Hepatocyte (in vitro differentiated cells): Measurements from ENCODE around the gene IL22RA1. TPM values are rescaled to one million over a fixed set of nuclear protein-coding genes. Genes with fewer than 3 reads are reported as not detected.

Experiments used
- DNase-seq: peaks from one replicate; pipeline ENCODE4 v3.0.0-alpha.2; 2016; ENCODE audit warnings: low spot score
- H2AFZ ChIP-seq: fragments of 200-600 bp; sonication (generic); 2 replicates; pipeline ENCODE4 v1.6.0; 2016; ENCODE audit warnings: antibody characterized with exemption, mild to moderate bottlenecking
- H3K27ac ChIP-seq: fragments of 200-600 bp; sonication (generic); 2 replicates; pipeline ENCODE4 v1.5.1; 2016; ENCODE audit warnings: mild to moderate bottlenecking
- H3K27me3 ChIP-seq: fragments of 200-600 bp; sonication (generic); 2 replicates; pipeline ENCODE4 v1.6.1; 2016
- H3K36me3 ChIP-seq: fragments of 200-600 bp; sonication (generic); replicated peaks from 2 replicates; pipeline ENCODE4 v1.5.1; 2016; ENCODE audit warnings: low read depth; ENCODE audit not compliant: insufficient read depth
- H3K4me1 ChIP-seq: fragments of 200-600 bp; sonication (generic); 2 replicates; pipeline ENCODE4 v1.5.1; 2016; ENCODE audit warnings: mild to moderate bottlenecking, moderate library complexity; ENCODE audit not compliant: insufficient read depth
- H3K4me2 ChIP-seq: fragments of 200-600 bp; sonication (generic); 2 replicates; pipeline ENCODE4 v1.6.0; 2016
- H3K4me3 ChIP-seq: fragments of 200-600 bp; sonication (generic); 2 replicates; pipeline ENCODE4 v1.5.1; 2016; ENCODE audit warnings: mild to moderate bottlenecking
- H3K79me2 ChIP-seq: fragments of 200-600 bp; sonication (generic); 2 replicates; pipeline ENCODE4 v1.6.0; 2017; ENCODE audit warnings: mild to moderate bottlenecking
- H3K9me2 ChIP-seq: fragments of 200-600 bp; sonication (generic); replicated peaks from 2 replicates; pipeline ENCODE4 v1.6.0; 2017; ENCODE audit warnings: mild to moderate bottlenecking; ENCODE audit not compliant: insufficient read depth
- H3K9me3 ChIP-seq: fragments of 200-600 bp; sonication (generic); 2 replicates; pipeline ENCODE4 v1.5.1; 2016; ENCODE audit warnings: low read depth, mild to moderate bottlenecking
- H4K20me1 ChIP-seq: fragments of 200-600 bp; sonication (generic); 2 replicates; pipeline ENCODE4 v1.6.0; 2016; ENCODE audit warnings: mild to moderate bottlenecking; ENCODE audit not compliant: insufficient read depth, poor library complexity, severe bottlenecking
- CTCF ChIP-seq: fragments of 200-600 bp; sonication (generic); IDR thresholded peaks from 2 replicates; pipeline ENCODE4 v1.5.1; 2016; ENCODE audit warnings: antibody characterized with exemption, mild to moderate bottlenecking; ENCODE audit not compliant: poor library complexity
- EZH2 ChIP-seq: fragments of 200-600 bp; sonication (generic); IDR thresholded peaks from 2 replicates; pipeline ENCODE4 v1.6.1; 2016; ENCODE audit warnings: antibody characterized with exemption, mild to moderate bottlenecking, borderline replicate concordance
- EZH2phosphoT487 ChIP-seq: fragments of 200-600 bp; sonication (generic); IDR thresholded peaks from one replicate; pipeline ENCODE4 v1.6.1; 2018; ENCODE audit warnings: antibody characterized with exemption, mild to moderate bottlenecking, low read depth, moderate library complexity; ENCODE audit not compliant: unreplicated experiment, severe bottlenecking
- WGBS: methylation state at CpG from one replicate; pipeline ENCODE4 v1.1.6; 2016; ENCODE audit warnings: low lambda C conversion rate; ENCODE audit errors: missing lambda C conversion rate; 5-methylcytosine and 5-hydroxymethylcytosine counted together
- polyA plus RNA-seq: library from polyadenylated mRNA; unstranded; fragments of >200 nt; fragmentation: Nextera tagmentation; extraction: Ambion mirVana; gene quantifications from 2 replicates; pipeline ENCODE4 v1.2.1, GENCODE V29; 2016
- total RNA-seq: library from RNA; depleted of rRNA; stranded (reverse); fragments of >200 nt; gene quantifications from 2 replicates; pipeline ENCODE4 v1.2.3, GENCODE V29; 2014

Gene IL22RA1
- total and polyA plus RNA-seq, 2 experiments from 2014 or later = 6.1 to 8.2 TPM

- Histone ChIP-seq H3K27me3 (no peaks in the 10 kb centered on the region), H3K4me1 (no peaks in the 10 kb centered on the region), H3K9me3 (no peaks in the 10 kb centered on the region), H3K4me2 (peak overlapping the region; percentile 63), H3K27ac (no peak overlapping the region), H3K9me2 (no peaks in the 10 kb centered on the region), H2AFZ (peak overlapping the region; percentile 29), H3K4me3 (no peak overlapping the region), H4K20me1 (no peaks in the 10 kb centered on the region), H3K36me3 (no peaks in the 10 kb centered on the region), H3K79me2 (no peaks in the 10 kb centered on the region)
- TF ChIP-seq CTCF (peak; percentile 86), EZH2phosphoT487 (no peak)
- WGBS = 17% methylated on average over 15 of the region's 15 CpGs
- DNase-seq = peak; percentile 93
Measured at GRCh38 chr1:24070821-24071393, 72.0 kb downstream of the IL22RA1 start.

GRCh38 chr1:24069817-24070216 lies 73.1 kb downstream of the IL22RA1 start:
- Histone ChIP-seq H3K4me3 (no peak overlapping the region), H3K4me1 (no peaks in the 10 kb centered on the region), H3K79me2 (no peaks in the 10 kb centered on the region), H3K4me2 (no peak overlapping the region), H4K20me1 (no peaks in the 10 kb centered on the region), H3K9me3 (no peaks in the 10 kb centered on the region), H3K9me2 (no peaks in the 10 kb centered on the region), H3K27me3 (no peaks in the 10 kb centered on the region), H3K36me3 (no peaks in the 10 kb centered on the region), H3K27ac (no peak overlapping the region), H2AFZ (no peak overlapping the region)
- TF ChIP-seq EZH2 (no peak), CTCF (no peak), EZH2phosphoT487 (no peak)
- WGBS = 76% methylated on average over 7 of the region's 7 CpGs
- no peak for DNase-seq

Other genes starting within 250 kb of the IL22RA1 start
- not detected in 2 replicates for gene CNR2, start 229.8 kb downstream of the IL22RA1 start, total RNA-seq
- gene CNR2, start 229.8 kb downstream of the IL22RA1 start, polyA plus RNA-seq = not detected in 2 replicates
- gene PNRC2, start 183.3 kb downstream of the IL22RA1 start, total RNA-seq = 107 and 122 TPM in 2 replicates
- gene PNRC2, start 183.3 kb downstream of the IL22RA1 start, polyA plus RNA-seq = 65.8 and 75.4 TPM in 2 replicates
- 125 and 127 TPM in 2 replicates for gene SRSF10, start 162.8 kb downstream of the IL22RA1 start, total RNA-seq
- 113 and 131 TPM in 2 replicates for gene SRSF10, start 162.8 kb downstream of the IL22RA1 start, polyA plus RNA-seq
- gene MYOM3, start 31.0 kb downstream of the IL22RA1 start, total RNA-seq = 2.2 and 2.4 TPM in 2 replicates
- gene MYOM3, start 31.0 kb downstream of the IL22RA1 start, polyA plus RNA-seq = 0.67 and 2.0 TPM in 2 replicates
- 5.8 and 6.4 TPM in 2 replicates for gene IFNLR1, start 44.1 kb upstream of the IL22RA1 start, total RNA-seq
- 3.6 and 7.5 TPM in 2 replicates for gene IFNLR1, start 44.1 kb upstream of the IL22RA1 start, polyA plus RNA-seq
- gene GRHL3, start 176.2 kb upstream of the IL22RA1 start, total RNA-seq = 2.4 and 2.7 TPM in 2 replicates
- 6.9 and 7.9 TPM in 2 replicates for gene GRHL3, start 176.2 kb upstream of the IL22RA1 start, polyA plus RNA-seq